NCI-H748 (cell line): Measurements from ENCODE around the gene ADGRB3.
A peak's percentile ranks its signal among the peaks of the same experiment; 100 is the strongest.
"Not testable (repeated sequence)": the region's sequence is repeated elsewhere in the genome, so short reads cannot be mapped to it uniquely, and the experiment has no call there.

Experiments
- DNase-seq: peaks from one replicate; lab custom pipeline; 2025; ENCODE audit not compliant: unreplicated experiment; lab: John Stamatoyannopoulos, UW

Gene ADGRB3

DNA sequence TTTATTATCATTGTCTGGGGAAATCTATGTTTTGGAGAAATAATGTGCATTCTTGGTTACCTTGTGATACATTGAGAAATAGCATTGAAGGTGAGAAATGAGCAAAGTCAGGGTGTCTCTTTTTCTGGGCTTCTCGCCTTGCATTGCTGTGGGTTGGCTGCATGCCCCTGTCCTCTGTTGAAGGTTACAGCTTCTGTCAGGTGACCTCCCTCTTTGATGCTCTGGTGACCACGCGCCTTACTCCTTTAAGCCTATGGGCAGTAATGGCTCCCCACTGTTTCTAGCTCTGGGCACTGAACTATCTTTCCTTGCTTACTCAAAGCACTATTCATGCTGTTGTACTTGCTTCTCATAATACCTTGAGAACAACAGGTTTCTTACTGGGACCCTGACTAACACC is 14.6 kb downstream of the ADGRB3 start:
- no peak for DNase-seq

DNA sequence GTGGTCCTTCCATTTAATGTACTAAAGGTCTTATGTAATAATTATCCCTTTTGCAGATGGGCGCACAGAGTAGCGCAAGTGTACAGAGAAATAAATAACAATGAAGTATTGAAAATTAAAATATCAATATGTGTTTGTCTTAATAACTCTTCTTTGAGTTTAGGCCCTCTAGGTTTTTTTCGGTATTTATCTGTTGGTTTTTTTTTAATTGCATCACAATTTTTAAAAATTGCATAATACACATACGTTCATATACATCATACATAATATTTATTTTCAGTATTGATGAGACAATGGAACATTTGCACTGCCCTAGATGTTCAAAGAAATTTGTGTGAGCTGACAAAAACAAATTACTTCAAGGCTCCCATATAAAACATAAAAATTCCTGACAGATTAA is 15.1 kb downstream of the ADGRB3 start:
- DNase-seq, result no peak

DNA sequence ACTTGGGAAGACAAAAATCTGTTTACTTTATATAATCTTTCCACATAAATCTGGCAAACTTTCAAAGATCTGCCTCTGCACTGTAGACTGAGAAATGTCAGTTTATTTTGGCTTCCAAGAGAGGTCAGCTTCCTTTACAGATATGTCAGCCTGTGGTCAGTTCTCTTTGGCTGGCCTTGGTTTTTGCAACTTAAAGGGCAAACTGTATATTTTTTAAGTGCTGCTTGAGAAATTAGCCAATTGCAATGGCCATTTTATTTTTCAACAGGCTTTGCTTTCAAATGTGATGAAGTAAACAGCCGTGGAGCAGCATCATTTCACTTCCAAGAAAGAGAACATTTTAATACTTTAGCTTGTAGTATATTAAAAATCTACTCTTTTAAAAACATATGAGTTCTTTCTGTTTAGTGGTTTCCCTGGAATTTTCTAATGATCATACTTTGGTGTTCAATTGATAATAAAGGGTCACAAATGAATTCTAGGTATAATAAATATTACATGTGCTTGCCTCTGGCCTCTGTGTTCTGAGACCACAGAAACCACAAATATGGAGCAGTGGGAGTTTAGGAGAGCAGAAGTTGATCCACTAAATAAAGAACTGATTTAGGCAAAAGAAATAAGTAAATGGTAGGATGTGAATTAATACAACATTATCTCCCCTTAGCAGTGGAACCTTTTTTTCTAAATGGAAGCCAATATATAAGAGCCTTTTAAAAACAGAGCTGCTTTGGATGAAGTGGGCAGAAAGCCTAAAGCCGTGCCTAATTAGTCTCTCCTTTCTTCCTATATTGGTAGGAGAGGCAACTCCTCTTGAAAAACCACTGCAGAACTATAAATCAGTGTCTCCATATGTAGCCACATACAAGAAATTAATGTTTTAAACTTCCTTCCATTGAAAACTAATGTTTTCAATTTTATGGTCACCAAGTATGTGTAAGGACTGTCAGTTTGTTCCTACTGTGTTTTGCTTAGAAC is 16.2 kb downstream of the ADGRB3 start:
- DNase-seq, result no peak

DNA sequence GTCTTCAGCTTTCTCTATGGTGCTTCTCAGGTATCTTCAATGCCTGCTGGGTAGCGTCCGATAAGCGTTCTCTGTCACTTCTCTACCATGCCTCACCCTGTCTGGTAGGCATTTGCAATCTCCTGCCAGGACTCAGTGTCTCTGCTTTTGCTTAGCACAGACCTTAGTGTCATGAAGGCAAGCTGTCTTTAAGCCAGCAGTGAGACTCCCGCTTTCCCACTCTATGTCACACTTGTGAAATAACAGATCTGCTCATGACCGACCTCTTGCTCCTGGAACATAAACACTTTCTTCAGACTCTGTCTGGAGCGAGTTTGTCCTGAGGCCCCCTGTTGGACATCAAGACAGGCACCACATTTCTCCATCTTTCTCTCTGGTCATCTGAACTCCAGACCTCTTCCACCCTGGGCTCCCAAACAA is 17.0 kb downstream of the ADGRB3 start:
- no peak for DNase-seq

DNA sequence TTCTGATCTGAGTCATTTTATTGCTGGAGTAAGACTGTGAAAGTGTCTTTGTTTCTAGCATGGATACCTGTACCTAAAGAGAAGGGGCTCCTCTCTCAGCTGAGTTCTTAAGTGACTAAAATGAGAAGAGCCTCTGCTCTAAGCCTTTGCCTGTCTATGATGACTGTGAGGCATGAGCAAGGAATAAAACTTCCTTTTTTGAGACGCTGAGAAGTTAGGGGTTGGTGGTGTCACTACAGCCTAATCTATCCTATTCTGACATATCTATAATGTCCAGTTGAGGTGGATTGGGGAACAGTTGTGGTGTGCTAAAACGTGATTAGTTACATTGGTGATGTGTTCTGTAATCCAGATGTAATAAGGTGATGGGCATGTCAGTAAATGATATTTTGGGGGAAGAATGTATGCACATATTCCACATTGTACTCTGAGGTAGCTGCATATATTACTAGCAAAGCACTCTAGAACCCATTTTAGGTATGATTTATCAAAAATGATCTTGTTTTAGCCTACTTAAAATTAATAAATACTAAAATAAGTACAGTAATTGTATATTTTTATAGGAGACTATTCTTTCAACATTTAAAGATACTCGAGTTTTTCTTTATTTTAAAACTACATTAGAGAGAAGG is 18.1 kb downstream of the ADGRB3 start:
- no peak for DNase-seq

DNA sequence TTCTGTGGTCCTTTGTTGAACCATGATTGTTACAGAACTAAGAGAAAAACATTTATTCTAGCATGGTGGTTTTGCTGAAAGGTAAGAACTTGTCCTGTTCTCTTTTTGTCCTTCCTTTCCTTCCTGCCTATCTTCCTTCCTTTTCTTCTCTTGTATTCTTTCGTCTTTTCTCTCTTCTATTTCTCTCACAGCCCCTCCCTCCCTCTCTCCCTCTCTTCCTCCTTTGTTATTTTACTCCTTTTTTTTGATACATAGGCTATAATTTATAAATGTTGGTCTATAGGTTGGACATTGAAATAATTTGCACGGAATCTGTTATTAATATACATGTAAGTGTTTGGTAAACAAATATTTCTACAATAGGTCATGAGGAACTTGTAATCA is 18.6 kb downstream of the ADGRB3 start:
- no peak for DNase-seq

DNA sequence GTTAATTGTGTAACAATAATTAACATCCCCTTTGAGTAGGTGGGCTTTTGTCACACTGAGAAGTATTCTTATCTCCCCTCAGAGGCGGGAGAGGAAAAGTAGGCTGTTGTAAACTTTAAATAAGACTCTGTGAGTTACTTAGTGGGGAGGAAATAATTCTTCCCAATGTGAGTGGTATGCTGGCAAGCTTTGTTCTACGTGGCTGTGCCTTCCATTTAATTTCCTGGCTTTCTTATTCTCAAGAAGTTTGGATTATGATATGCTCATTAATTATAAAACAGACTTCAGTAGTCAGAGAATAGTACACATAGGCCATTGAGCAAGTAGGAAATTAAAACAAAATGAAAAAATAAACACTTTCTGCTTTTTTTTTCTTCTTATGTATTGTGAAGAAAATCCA is 19.1 kb downstream of the ADGRB3 start:
- no peak for DNase-seq

DNA sequence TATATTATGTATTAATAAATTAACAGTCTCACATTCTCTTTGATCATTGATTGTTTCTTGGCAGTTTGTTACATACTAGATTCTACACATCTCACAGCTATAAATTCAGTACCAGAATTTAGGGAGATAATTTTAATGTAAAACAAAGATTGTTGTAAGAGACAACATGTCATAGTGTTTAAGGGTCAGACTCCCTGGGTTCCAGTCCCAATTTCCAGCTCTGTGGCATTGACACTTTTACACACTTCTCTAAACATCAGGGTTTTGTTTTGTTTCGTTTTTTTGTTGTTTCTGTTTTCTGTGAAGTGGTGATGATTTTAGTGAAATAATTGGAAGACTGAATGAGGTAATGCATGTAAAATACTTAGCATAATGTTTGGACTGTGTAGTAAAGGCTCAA is 19.9 kb downstream of the ADGRB3 start:
- no peak for DNase-seq

DNA sequence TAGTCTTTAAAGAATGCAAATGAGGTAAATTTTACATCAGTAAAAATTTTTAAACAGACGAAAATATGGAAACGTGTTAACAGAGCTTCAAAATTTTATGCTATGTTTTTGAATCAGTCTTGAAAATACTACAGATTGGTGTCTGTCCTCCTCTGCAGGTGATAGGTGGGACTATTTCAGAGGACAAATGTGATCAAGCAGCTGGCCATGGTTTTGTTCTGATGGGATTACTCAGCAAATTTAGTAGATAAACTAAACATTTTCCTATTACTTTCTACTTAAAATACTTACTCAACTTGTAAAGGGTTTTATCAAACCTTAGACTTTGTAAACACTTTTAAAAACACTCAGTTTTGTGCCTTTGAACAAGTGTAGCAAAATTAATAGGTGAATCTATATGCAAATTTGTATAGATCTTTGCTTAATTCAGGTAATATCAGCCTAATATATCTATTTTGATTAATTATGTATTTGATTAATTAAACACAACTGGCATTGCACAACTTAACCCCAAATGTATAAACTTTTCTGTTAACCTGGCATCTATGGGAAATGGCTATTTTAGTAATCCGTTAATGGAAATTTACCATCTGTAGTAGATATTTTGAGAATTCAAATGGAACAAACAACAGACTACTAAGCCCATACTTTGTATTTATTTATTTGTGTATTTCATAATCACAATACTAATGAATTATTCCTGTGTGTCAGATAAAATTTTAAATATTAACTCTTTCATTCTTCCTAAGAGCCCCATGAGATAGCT is 22.5 kb downstream of the ADGRB3 start:
- no peak for DNase-seq

DNA sequence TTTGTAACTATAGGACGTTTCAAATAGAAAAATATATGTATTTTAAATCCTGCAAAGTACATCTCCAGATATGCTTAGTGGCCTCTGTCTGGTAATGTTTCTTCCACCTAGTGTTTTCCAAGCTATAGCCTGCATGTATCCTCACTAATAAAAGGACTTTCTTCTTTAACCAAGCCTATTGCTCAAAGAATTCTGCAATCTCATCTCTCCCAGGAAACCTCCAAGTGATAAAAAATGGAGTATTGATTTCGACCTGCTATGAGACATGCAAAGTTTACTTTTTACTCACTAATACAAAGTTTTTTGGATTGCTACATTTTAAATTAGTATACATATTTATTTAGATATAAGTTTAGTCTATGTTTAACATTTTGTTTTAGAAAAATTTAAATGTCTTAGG is 23.3 kb downstream of the ADGRB3 start:
- DNase-seq, result no peak

DNA sequence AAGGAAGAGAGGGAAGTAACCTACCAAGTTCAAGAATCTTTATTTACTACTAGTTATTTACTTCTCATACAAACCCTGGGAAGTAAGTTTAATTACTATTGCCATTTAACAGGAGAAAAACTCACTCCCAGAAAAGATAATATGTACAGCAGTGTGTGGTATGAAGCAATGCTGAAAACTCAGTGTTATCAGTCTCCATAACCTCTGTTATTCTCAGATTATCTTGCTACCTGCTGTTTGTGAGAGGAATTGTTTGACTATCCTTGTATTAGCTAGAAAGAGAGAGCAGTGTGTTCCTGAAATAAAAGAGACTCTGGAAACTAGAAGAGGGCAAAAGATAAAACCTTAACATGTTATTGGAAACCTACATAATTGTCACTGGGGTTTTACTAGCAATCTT is 38.2 kb downstream of the ADGRB3 start:
- DNase-seq, result no peak

DNA sequence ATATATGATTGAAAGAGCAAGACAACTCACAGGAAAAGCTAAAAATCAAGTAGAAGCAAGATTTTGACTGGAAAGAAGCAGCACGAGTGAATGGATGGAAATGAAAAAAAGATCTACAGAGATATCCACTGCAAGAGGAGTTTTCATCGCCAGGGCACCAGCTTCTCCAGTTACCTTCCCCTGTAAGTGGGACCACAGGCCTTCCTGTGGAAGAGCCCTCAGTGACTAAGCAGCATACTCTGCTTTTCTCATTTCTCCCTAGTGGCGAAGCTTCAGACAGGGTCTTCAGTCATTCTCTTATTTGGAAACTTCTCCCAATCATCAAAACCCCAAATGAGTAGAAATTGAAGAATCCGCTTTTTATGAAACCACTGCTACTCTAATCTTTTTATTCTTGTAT is 40.5 kb downstream of the ADGRB3 start:
- DNase-seq, result no peak

DNA sequence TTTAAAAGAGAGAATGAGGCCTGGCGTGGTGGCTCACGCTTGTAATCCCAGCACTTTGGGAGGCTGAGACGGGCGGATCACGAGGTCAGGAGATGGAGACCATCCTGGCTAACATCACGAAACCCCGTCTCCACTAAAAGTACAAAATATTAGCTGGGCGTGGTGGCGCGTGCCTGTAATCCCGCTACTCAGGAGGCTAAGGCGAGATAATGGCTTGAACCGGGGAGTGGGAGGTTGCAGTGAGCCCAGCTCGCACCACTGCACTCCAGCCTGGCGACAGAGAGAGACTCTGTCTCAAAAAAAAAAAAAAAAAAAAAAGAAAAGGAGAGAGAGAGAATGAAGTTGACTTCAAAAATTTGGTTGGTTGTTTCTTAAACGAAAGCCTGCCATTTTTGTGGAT is 41.0 kb downstream of the ADGRB3 start:
- DNase-seq, result not testable (repeated sequence)

DNA sequence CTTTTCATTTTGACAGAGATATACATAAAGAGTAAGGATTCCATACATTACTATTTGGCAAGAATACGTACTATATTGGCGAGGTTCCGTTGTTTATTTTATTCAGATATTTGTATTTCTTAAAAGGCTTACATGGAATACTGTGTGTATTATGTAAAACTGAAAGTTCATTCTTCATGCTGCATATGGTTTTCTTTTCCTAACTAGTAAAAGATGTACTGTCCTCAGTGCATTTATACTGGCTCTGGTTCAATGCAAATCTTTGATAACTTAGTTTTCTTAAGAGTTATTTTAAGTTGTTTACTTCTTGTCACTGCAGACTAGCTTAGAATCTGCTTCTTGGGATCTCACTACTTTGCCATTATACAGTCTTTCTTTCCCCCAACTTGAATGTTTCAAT is 42.0 kb downstream of the ADGRB3 start:
- DNase-seq, result no peak

DNA sequence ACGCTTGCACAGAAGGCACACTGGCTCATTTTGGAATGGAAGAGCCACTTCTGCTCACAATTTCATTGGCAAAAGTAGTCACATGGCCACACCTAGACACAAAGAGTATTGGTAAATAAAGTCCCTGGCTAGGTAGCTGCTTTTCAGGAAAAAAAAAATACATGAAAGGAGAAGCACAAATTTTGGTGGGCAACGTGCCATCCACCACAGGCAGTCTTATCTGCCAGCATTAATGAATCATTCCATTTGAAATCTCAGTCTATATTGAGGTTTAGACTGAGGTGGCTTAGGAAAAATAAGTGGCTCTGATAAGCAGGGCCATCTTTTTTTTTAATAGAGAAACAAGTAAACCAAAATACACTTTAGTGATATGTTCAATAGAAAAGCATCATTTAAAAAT is 44.3 kb downstream of the ADGRB3 start:
- DNase-seq, result no peak

DNA sequence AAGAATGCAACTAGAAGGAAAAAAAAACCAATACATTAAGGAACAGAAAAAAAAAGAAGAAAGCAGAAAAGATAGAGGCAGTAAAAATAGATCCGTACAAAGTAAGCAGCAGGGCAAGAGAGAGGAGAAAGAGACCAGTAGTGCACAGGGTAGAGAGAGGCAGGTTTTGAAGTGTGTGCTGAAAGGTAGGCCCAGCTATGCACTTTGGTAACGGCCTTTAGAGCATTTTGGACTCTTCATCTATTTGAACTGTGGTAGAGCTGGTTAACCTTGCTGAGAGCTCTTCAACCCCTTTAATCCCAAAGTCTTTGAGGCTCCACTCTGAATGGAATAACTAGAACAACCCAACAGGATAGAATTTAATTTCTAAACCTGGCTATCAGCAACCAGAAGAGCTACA is 45.2 kb downstream of the ADGRB3 start:
- DNase-seq, result no peak

DNA sequence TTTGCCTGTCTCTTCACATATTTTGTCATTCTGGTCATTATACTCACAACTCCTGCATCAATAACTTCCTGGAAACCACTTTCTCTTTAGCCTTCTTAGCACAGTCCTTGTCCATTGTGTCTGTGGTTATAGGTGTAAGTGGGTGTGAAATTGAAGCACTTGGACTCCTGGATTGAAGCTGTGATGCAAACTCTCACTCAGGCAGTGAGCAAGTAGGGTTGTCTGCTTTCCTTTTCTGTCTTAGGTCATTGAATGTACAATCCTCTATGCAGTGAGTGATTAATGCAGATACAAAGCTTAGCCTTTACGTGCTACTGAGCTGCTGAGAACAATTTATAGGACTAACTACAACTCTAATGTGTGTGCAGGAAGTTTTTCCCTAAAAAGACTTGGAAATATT is 54.8 kb downstream of the ADGRB3 start:
- peak; percentile 49 for DNase-seq

DNA sequence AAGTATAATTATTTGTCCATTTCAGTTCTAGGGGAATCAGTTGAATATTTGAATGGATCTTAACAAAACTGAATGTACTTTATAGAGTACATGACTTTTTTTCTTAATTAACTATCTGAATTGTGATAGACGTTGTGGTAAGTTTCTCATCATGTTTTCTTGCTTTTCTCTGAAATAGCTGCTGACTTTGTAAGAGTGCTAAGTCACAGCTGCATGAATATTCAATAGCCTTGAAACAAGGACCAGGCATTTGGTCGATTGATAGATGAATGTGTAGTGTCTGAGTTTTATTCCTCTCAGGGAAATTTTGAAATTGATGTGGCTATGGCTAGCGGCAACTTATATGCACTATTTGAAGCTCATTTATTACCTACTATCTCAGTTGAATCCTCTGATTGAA is 56.0 kb downstream of the ADGRB3 start:
- no peak for DNase-seq

DNA sequence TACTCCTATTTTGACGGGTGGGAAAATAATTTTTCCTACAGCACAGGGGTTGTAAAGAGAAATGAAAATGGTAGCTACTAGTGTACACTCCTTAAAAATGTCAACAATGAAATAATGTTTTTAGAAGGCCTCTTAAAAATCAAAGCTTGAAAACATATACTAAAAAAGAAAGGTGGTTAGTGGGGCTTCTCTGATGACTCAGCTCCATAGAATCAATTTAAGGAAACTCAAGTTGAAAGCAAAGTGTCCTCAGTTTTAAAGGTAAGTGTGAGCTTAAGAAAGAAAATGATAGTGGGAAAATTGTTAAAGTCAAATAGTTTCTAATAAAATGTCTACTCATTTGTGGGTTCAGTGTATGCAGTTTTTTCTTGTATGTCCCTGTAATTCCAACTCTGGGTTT is 58.2 kb downstream of the ADGRB3 start:
- DNase-seq, result no peak

DNA sequence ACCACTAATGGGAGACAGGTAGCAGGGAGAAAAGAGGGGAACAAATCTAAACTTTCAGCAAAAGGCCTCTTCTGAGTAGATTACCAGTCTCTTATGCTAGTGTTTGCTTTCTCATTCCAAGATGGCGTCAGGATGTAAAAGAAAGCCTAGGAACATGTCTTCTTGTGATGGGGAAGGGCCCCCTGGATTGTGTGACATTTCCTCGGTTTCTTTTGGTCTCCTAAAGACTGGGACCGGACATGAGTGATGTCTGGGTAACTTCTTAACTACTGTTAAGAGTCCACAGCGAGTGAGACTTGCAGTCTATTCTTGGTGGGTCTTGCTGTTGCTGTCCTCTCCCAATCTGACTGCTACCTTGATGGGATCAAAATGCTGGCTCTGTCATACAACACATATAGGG is 60.3 kb downstream of the ADGRB3 start:
- no peak for DNase-seq

DNA sequence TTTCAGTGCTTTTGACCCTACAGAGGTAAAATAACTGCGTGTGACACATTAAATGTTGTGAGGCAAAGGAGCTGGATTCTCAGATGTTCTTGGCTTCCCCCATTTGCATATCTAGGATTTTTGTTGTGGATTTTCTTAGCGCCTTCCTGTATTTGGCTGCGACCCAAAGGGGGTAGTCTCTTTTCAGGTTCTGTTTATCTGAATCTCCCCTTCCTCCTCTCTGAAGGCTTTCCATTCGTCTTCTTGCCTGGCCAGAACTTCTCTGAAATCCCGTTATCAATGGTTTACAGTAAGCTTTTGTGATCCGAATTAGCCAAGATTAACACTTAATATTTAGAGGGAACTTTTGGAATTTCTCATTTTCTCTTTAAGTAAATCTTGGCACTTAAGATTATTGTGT is 60.8 kb downstream of the ADGRB3 start:
- no peak for DNase-seq

DNA sequence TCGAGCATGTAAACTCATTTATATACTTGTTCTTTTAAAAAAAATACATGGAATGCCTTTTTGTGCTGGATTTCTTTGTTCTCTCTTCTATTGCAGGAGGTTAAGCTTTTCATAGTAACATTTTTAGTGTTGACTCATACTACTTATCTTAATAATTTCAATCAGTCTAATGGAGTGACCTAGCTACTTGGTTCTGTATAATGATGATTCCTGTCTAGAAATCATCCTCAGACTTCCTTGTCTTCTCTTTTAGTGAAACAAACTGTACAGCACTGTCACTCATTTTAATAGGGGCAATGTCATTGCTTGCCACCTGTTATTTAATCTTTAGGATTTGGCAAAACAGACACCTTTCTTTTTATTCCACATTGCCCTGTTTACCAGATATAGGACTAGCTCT is 62.3 kb downstream of the ADGRB3 start:
- DNase-seq, result no peak
